Activated CD4-positive, CD25-positive, alpha-beta regulatory T cell treated with anti-CD3 and anti-CD28 coated beads, Interleukin-2, amount 50 U/mL, for 72 hours (primary cell): ENCODE data around the gene HNRNPCL2.
"Not testable (repeated sequence)": the region's sequence is repeated elsewhere in the genome, so short reads cannot be mapped to it uniquely, and the experiment has no call there.

Experiments used
- DNase-seq: peaks from one replicate; pipeline ENCODE4 v3.0.0; 2021

HNRNPCL2 gene

GRCh38 chr1:13116754-13117153 lies at the start of gene HNRNPCL2:
Gene HNRNPCL2, minus strand, starts transcription at chr1:13116854. Its CDS starts 454 bp downstream, at chr1:13116400.
- DNase-seq = not testable (repeated sequence)

GRCh38 chr1:13165531-13165930 lies 48.9 kb upstream of the HNRNPCL2 start, which contains the start of gene HNRNPCL4:
Gene HNRNPCL4, minus strand, starts transcription at chr1:13165631. Its CDS starts 164 bp downstream, at chr1:13165467.
- not testable (repeated sequence) for DNase-seq

GRCh38 chr1:13155909-13156308 lies 39.3 kb upstream of the HNRNPCL2 start, which contains the start of gene PRAMEF26:
Gene PRAMEF26, minus strand, starts transcription at chr1:13156009. Its CDS starts 2,914 bp downstream, at chr1:13153095.
- not testable (repeated sequence) for DNase-seq

- DNase-seq = not testable (repeated sequence)
Measured at GRCh38 chr1:13070474-13070873, 46.2 kb downstream of the HNRNPCL2 start, which contains the start of gene PRAMEF25. Gene PRAMEF25, plus strand, starts transcription at chr1:13070774. Its CDS starts 2,920 bp downstream, at chr1:13073694.
